GM23338 (cell line): ENCODE results near the gene ARFGAP2. TPM values are rescaled to one million over a fixed set of nuclear protein-coding genes. Genes with fewer than 3 reads are reported as not detected.

Source experiments
- ATAC-seq: fragments of 200-7000 bp; cut with Tn5 transposase; 3 replicates; pipeline ENCODE4 v1.9.1; 2020
- DNase-seq: peaks from one replicate; pipeline ENCODE4 v3.0.0-alpha.2; 2015; ENCODE audit warnings: low spot score
- H2AFZ ChIP-seq: fragments of 200-600 bp; sonication (generic); 2 replicates; pipeline ENCODE4 v1.8.0; 2016; ENCODE audit warnings: antibody characterized with exemption, mild to moderate bottlenecking, moderate library complexity
- H3F3A ChIP-seq: fragments of 200-600 bp; sonication (generic); replicated peaks from 2 replicates; pipeline ENCODE4 v1.8.0; 2017; ENCODE audit warnings: antibody characterized with exemption, mixed run types, low read depth
- H3K27ac ChIP-seq: fragments of 200-600 bp; sonication (generic); 2 replicates; pipeline ENCODE4 v1.6.1; 2016; ENCODE audit warnings: low read depth
- H3K27me3 ChIP-seq: fragments of 200-600 bp; sonication (generic); 2 replicates; pipeline ENCODE4 v1.8.0; 2016; ENCODE audit warnings: mild to moderate bottlenecking, mixed run types, moderate library complexity; ENCODE audit not compliant: insufficient read depth
- H3K36me3 ChIP-seq: fragments of 200-600 bp; sonication (generic); 2 replicates; pipeline ENCODE4 v1.8.0; 2016; ENCODE audit warnings: mild to moderate bottlenecking; ENCODE audit not compliant: insufficient read depth
- H3K4me1 ChIP-seq: fragments of 200-600 bp; sonication (generic); 2 replicates; pipeline ENCODE4 v1.8.0; 2016; ENCODE audit warnings: mild to moderate bottlenecking, moderate library complexity; ENCODE audit not compliant: insufficient read depth
- H3K4me2 ChIP-seq: fragments of 200-600 bp; sonication (generic); 2 replicates; pipeline ENCODE4 v1.7.1; 2017; ENCODE audit warnings: mixed run types
- H3K4me3 ChIP-seq: fragments of 200-600 bp; sonication (generic); 2 replicates; pipeline ENCODE4 v1.6.1; 2016; ENCODE audit warnings: mixed run types
- H3K79me2 ChIP-seq: fragments of 200-600 bp; sonication (generic); replicated peaks from 2 replicates; pipeline ENCODE4 v1.8.0; 2017; ENCODE audit warnings: mild to moderate bottlenecking; ENCODE audit not compliant: insufficient read depth
- H3K9me2 ChIP-seq: fragments of 200-600 bp; sonication (generic); 2 replicates; pipeline ENCODE4 v1.8.0; 2017; ENCODE audit not compliant: insufficient read depth
- H4K20me1 ChIP-seq: fragments of 200-600 bp; sonication (generic); replicated peaks from 2 replicates; pipeline ENCODE4 v1.8.0; 2017; ENCODE audit warnings: mild to moderate bottlenecking; ENCODE audit not compliant: insufficient read depth
- H3K27ac Mint-ChIP-seq: 2 replicates; pipeline ENCODE4 v1.8.0; 2020; ENCODE audit warnings: inconsistent platforms, mild to moderate bottlenecking, moderate library complexity, mixed read lengths
- H3K27me3 Mint-ChIP-seq: 3 replicates; pipeline ENCODE4 v1.8.0; 2022; ENCODE audit warnings: low read depth, mild to moderate bottlenecking, moderate library complexity, mixed read lengths, inconsistent platforms; ENCODE audit not compliant: insufficient read depth, poor library complexity
- H3K36me3 Mint-ChIP-seq: 3 replicates; pipeline ENCODE4 v1.8.0; 2021; ENCODE audit warnings: low read depth, mild to moderate bottlenecking, inconsistent platforms, moderate library complexity, mixed read lengths
- H3K4me1 Mint-ChIP-seq: 3 replicates; pipeline ENCODE4 v1.8.0; 2020; ENCODE audit warnings: mild to moderate bottlenecking, inconsistent platforms, mixed read lengths
- H3K4me3 Mint-ChIP-seq: 3 replicates; pipeline ENCODE4 v1.8.0; 2021; ENCODE audit warnings: moderate library complexity, mild to moderate bottlenecking, inconsistent platforms, mixed read lengths
- H3K9me3 Mint-ChIP-seq: 3 replicates; pipeline ENCODE4 v1.8.0; 2020; ENCODE audit warnings: moderate library complexity, mild to moderate bottlenecking, inconsistent platforms, mixed read lengths
- CREB1 ChIP-seq: fragments of 250-450 bp; sonication (Bioruptor Pico); IDR thresholded peaks from 2 replicates; pipeline ENCODE4 v1.5.0; 2020; ENCODE audit warnings: low read depth, mild to moderate bottlenecking, moderate library complexity
- EZH2 ChIP-seq: fragments of 200-600 bp; sonication (generic); IDR thresholded peaks from one replicate; pipeline ENCODE4 v1.8.0; 2017; ENCODE audit warnings: antibody characterized with exemption, mild to moderate bottlenecking, low read depth; ENCODE audit not compliant: unreplicated experiment
- EZH2phosphoT487 ChIP-seq: fragments of 200-600 bp; sonication (generic); IDR thresholded peaks from one replicate; pipeline ENCODE4 v1.8.1; 2018; ENCODE audit warnings: antibody characterized with exemption; ENCODE audit not compliant: unreplicated experiment
- POLR2AphosphoS5 ChIP-seq: IDR thresholded peaks from 2 replicates; pipeline ENCODE4 v1.6.1; 2016; ENCODE audit warnings: antibody characterized with exemption, low read depth
- STAT1 ChIP-seq: IDR thresholded peaks from one replicate; pipeline ENCODE4 v1.6.1; 2016; ENCODE audit warnings: antibody characterized with exemption; ENCODE audit not compliant: unreplicated experiment
- ZNF331 ChIP-seq: fragments of 250-450 bp; sonication (Bioruptor Pico); IDR thresholded peaks from 2 replicates; pipeline ENCODE4 v1.5.0; 2020; ENCODE audit warnings: low read depth, mild to moderate bottlenecking, moderate library complexity
- polyA plus RNA-seq: library from polyadenylated mRNA; unstranded; fragments of >200 nt; fragmentation: Nextera tagmentation; extraction: Ambion mirVana; gene quantifications from 2 replicates; pipeline ENCODE4 v1.2.1, GENCODE V29; 2016
- total RNA-seq: library from RNA; depleted of rRNA; stranded (reverse); fragments of >200 nt; shearing (Covaris generic); gene quantifications from 2 replicates; pipeline ENCODE4 v1.2.3, GENCODE V29; 2014
- TF ChIP-seq, protein P1 (sequence below): fragments of 250-450 bp; sonication (Bioruptor Pico); IDR thresholded peaks from 2 replicates; pipeline ENCODE4 v1.5.0; 2020; ENCODE audit warnings: mild to moderate bottlenecking, moderate library complexity
- TF ChIP-seq, protein P2 (sequence below), 2 experiments: fragments of 200-600 bp in 1 of 2; sonication (generic) in 1 of 2; conservative IDR thresholded peaks; 2 replicates each; pipeline versions ENCODE4 v1.5.1 to v1.6.1; 2016 to 2017; ENCODE audit warnings: antibody characterized with exemption in 2 of 2, low read depth in 2 of 2, mild to moderate bottlenecking in 2 of 2, moderate library complexity in 1 of 2
- TF ChIP-seq, protein P3 (sequence below): IDR thresholded peaks from 2 replicates; pipeline ENCODE4 v1.6.1; 2016; ENCODE audit warnings: antibody characterized with exemption

ARFGAP2 gene
- total and polyA plus RNA-seq, 2 experiments from 2014 or later, result 25.6 to 122 TPM

DNA sequence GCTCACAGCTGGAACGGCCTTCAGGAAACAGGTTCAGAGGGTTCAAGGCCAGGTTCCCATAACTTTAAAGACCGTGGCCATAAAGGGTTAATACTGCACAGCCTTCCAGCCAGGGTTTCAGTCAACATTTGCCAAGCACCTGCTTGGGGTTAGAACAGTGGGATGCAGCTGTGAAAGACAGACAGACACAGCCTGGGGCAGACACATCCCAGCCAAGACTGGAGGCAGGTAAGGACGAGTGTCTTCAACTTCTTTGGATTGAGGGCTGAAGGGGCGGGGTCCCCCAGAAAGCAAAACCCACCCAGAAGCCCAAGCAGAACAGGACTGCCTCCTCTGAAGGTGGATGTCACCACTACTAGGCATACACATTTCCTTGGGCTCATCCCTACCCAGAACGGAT is 14.3 kb downstream of the ARFGAP2 start (continued):
- TF ChIP-seq, protein P1, sequence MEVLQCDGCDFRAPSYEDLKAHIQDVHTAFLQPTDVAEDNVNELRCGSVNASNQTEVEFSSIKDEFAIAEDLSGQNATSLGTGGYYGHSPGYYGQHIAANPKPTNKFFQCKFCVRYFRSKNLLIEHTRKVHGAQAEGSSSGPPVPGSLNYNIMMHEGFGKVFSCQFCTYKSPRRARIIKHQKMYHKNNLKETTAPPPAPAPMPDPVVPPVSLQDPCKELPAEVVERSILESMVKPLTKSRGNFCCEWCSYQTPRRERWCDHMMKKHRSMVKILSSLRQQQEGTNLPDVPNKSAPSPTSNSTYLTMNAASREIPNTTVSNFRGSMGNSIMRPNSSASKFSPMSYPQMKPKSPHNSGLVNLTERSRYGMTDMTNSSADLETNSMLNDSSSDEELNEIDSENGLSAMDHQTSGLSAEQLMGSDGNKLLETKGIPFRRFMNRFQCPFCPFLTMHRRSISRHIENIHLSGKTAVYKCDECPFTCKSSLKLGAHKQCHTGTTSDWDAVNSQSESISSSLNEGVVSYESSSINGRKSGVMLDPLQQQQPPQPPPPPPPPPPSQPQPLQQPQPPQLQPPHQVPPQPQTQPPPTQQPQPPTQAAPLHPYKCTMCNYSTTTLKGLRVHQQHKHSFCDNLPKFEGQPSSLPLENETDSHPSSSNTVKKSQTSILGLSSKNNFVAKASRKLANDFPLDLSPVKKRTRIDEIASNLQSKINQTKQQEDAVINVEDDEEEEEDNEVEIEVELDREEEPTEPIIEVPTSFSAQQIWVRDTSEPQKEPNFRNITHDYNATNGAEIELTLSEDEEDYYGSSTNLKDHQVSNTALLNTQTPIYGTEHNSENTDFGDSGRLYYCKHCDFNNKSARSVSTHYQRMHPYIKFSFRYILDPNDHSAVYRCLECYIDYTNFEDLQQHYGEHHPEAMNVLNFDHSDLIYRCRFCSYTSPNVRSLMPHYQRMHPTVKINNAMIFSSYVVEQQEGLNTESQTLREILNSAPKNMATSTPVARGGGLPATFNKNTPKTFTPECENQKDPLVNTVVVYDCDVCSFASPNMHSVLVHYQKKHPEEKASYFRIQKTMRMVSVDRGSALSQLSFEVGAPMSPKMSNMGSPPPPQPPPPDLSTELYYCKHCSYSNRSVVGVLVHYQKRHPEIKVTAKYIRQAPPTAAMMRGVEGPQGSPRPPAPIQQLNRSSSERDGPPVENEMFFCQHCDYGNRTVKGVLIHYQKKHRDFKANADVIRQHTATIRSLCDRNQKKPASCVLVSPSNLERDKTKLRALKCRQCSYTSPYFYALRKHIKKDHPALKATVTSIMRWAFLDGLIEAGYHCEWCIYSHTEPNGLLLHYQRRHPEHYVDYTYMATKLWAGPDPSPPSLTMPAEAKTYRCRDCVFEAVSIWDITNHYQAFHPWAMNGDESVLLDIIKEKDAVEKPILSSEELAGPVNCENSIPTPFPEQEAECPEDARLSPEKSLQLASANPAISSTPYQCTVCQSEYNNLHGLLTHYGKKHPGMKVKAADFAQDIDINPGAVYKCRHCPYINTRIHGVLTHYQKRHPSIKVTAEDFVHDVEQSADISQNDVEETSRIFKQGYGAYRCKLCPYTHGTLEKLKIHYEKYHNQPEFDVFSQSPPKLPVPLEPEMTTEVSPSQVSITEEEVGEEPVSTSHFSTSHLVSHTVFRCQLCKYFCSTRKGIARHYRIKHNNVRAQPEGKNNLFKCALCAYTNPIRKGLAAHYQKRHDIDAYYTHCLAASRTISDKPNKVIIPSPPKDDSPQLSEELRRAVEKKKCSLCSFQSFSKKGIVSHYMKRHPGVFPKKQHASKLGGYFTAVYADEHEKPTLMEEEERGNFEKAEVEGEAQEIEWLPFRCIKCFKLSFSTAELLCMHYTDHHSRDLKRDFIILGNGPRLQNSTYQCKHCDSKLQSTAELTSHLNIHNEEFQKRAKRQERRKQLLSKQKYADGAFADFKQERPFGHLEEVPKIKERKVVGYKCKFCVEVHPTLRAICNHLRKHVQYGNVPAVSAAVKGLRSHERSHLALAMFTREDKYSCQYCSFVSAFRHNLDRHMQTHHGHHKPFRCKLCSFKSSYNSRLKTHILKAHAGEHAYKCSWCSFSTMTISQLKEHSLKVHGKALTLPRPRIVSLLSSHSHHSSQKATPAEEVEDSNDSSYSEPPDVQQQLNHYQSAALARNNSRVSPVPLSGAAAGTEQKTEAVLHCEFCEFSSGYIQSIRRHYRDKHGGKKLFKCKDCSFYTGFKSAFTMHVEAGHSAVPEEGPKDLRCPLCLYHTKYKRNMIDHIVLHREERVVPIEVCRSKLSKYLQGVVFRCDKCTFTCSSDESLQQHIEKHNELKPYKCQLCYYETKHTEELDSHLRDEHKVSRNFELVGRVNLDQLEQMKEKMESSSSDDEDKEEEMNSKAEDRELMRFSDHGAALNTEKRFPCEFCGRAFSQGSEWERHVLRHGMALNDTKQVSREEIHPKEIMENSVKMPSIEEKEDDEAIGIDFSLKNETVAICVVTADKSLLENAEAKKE (CRISPR knock-in tag), result no peak
- no peak for TF ChIP-seq CREB1
- no peak for TF ChIP-seq EZH2
- TF ChIP-seq ZNF331 (CRISPR knock-in tag), result no peak

DNA sequence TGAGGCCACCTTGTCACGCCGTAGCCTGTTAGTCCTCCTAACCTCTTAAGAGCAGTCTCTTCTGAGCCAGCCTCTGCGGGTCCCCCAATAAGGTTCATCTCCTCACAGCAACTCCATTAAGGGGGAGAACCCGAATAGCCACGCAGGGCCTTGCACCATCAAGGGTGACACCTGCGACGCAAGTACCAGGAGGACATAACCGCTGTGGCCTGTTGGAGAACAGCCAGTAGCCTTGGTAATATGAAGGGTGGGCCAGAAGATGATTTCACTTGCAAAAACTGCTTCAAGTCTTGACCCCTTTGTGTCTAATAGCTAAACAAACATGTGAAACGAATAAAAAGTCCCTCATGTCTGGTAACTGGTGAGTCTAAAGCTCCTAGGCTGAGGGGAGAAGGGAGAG is 14.8 kb downstream of the ARFGAP2 start:
- Mint-ChIP-seq H3K4me1 (peaks cover 3% of the 10 kb centered on the region; the same call in 1 of the 3 replicates), H3K9me3 (no peaks in the 10 kb centered on the region), H3K27ac (0 out of 2 replicates have a peak overlapping the region, but pooled peaks have one; percentile 46), H3K4me3 (no peak overlapping the region; the same call in 2 of the 3 replicates), H3K36me3 (peaks cover 30% of the 10 kb centered on the region), H3K27me3 (peaks cover 6% of the 10 kb centered on the region)
- Histone ChIP-seq H4K20me1 (no peaks in the 10 kb centered on the region; the same call in 1 of the 2 replicates), H2AFZ (no peak overlapping the region), H3K27me3 (no peaks in the 10 kb centered on the region), H3F3A (peaks cover 10% of the 10 kb centered on the region), H3K4me2 (no peak overlapping the region), H3K4me1 (0 out of 2 replicates have a peak, but pooled peaks cover 3% of the 10 kb centered on the region), H3K79me2 (no peaks in the 10 kb centered on the region), H3K36me3 (peaks cover 6% of the 10 kb centered on the region), H3K4me3 (no peak overlapping the region), H3K9me2 (no peaks in the 10 kb centered on the region), H3K27ac (peak overlapping the region; percentile 69)
- DNase-seq, result no peak
- no peak for ATAC-seq
- TF ChIP-seq, protein P2, sequence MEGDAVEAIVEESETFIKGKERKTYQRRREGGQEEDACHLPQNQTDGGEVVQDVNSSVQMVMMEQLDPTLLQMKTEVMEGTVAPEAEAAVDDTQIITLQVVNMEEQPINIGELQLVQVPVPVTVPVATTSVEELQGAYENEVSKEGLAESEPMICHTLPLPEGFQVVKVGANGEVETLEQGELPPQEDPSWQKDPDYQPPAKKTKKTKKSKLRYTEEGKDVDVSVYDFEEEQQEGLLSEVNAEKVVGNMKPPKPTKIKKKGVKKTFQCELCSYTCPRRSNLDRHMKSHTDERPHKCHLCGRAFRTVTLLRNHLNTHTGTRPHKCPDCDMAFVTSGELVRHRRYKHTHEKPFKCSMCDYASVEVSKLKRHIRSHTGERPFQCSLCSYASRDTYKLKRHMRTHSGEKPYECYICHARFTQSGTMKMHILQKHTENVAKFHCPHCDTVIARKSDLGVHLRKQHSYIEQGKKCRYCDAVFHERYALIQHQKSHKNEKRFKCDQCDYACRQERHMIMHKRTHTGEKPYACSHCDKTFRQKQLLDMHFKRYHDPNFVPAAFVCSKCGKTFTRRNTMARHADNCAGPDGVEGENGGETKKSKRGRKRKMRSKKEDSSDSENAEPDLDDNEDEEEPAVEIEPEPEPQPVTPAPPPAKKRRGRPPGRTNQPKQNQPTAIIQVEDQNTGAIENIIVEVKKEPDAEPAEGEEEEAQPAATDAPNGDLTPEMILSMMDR (conservative IDR thresholded peaks at IDR 0.05; ENCODE audit: low read depth in 2 of 2), result no peak
- TF ChIP-seq, protein P3, sequence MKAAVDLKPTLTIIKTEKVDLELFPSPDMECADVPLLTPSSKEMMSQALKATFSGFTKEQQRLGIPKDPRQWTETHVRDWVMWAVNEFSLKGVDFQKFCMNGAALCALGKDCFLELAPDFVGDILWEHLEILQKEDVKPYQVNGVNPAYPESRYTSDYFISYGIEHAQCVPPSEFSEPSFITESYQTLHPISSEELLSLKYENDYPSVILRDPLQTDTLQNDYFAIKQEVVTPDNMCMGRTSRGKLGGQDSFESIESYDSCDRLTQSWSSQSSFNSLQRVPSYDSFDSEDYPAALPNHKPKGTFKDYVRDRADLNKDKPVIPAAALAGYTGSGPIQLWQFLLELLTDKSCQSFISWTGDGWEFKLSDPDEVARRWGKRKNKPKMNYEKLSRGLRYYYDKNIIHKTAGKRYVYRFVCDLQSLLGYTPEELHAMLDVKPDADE, result no peak
- TF ChIP-seq EZH2phosphoT487 (no peak), STAT1 (no peak), EZH2 (no peak), POLR2AphosphoS5 (no peak)
